HG03196 (cell line): Measurements from ENCODE around the gene RAB3GAP2.
"Not testable (repeated sequence)": the region's sequence is repeated elsewhere in the genome, so short reads cannot be mapped to it uniquely, and the experiment has no call there.

Experiments used
- ATAC-seq: cut with Tn5 transposase; IDR thresholded peaks from one replicate; pipeline ENCODE4 v1.9.1; 2021; ENCODE audit not compliant: unreplicated experiment

The RAB3GAP2 gene

DNA sequence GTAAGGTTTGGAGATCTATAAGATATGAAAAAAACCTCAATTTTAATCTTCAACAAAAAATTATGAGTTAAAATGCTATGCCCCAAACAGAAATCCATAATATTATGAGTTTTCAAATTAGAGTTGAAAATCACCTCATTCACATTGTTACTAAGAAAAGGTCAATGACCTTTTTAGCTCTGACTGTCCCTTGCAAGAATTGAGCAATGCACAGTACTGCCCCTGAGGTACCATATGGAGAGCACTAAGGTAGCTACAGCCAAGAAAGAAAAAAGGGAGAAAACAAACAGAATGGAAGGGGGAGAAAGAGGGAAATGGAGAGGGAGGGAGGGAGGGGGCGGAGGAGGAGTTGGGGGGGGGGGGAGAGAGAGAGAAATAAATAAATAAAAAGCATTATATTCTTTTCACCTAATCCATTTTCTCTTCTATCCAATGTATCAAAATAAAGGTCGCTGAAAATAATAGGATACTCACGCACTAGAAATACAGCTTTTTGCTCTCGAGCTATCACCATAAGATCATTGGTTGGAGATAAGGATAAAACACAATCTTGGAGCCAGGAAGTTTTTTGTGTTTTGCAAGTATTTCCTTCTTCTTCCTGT lies 58.8 kb downstream of the RAB3GAP2 start:
- ATAC-seq, result no peak

DNA sequence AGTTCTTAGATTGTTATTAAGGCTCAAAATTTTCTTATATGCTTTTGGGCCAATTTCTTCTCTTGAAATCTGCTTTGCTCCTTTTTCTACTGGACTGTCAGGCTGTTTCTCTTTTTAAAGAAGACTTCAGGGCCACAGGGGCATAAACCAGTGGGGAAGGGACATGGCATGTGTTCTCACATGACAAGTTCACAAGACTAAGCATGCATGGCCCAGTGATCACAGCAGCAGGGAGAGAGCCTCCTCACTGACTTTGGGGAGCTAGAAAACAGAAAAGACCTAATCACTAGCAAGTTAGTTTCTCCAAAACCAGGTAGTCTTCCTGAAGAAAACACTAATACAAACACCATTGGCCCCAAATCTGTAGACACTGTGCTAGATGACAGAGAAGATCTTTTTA lies 64.8 kb downstream of the RAB3GAP2 start:
- no peak for ATAC-seq

DNA sequence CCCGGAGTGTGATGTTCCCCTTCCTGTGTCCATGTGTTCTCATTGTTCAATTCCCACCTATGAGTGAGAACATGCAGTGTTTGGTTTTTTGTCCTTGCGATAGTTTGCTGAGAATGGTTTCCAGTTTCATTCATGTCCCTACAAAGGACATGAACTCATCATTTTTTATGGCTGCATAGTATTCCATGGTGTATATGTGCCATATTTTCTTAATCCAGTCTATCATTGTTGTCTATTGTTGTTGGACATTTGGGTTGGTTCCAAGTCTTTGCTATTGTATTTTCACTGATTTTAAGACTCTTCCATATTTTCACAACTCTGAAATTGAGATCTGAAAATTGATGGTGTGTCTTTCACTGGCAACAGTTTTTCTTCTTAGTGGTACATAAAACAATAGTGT lies 67.5 kb downstream of the RAB3GAP2 start:
- ATAC-seq, result not testable (repeated sequence)

DNA sequence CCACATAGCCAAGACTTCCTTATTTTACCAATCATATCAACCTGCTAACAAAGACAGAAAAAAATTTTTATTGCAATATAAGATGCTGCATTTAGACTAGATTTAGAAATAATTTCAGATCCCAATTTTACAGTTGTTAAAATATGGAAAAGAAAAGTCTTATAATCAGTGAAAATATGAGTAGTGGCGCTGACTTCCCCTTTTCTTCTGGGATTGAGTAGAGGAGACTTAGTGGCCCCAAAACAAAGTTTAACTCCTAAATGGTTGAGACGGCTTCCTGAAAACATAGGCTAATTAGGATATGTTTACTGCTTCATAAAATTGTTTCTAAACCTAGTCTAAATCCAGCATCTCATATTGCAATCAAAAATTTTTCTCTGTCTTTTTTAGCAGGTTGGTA lies 68.4 kb downstream of the RAB3GAP2 start:
- no peak for ATAC-seq

DNA sequence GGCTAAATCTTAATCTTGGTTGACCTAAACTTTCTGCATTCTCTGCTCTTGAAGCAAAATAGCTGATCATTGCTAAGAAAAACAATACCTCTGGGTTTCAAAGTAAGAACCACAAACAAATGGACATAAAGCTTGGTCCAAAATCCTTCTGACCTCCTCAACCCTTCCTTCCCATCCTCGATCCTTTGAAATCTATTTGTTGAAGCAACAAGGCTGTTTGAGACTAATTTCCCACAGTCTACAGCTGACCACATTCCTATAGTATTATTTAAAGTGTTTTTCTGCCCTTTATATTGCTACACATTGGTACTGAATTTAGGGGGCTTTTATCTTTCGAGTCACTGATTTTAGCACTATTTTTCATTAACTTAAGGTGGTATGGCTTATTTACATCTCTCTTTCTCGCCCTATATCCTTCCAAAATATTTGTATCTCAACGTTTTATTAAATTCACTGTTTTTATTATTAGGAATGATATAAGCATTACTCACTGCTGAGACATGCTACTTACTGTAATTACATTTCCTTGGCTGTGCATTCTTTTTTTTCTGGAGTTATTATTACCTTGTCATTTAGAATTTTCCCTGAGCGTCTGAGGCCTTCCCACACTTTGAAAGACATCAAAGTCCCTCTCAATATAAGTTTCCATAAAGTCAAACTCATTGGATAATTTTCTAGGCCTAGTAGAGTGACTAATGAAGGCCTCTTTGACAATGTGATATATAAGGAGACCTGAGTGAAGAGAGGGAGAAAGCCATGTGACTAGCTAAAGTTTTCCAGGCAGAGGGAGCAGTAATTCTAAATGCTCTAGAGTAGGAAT lies 73.9 kb downstream of the RAB3GAP2 start:
- no peak for ATAC-seq

DNA sequence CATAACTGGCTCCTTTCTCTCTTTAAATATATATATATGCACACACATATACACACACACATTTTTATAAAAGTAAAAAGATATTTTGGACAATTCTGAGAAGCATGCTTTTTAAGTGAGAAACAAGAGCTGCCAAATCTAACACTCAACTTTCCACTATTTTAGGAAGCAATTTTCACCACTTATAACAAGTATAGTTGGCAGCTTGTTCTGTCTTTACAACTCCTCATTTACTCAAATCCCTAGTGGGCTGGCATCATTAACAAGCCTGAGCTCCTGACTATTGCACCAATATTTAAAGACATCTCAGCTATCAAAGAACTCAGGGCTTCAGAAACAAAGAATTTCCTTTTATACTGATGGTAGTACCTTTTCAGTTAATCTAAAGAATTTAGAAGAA lies 76.6 kb downstream of the RAB3GAP2 start:
- no peak for ATAC-seq

DNA sequence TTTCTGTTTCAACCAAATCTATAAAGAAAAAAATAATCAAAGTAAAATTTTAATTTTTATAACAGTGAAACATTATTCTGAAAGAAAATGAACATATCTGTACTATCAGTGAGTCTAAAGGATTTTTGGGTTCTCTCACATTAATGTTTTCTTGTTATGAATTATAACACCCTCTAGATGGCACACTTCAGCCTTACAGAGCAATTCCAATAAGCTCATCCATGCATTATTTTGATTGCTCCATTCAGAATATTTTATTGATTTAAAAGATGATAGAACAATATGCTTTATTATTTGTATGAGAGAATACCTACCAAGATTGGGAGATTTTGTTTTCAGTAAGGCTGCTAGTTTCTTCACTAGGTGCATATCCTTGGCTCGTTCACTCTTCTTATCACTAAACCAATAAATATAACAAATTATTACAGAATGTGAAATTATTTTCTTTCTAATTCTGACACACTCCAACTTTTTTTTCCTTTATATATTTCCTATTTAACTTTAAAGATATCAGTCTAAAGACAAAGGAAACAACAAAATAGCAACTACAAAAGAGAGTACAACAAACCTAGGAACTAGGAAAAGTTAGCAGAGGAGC lies 82.4 kb downstream of the RAB3GAP2 start:
- ATAC-seq, result no peak

DNA sequence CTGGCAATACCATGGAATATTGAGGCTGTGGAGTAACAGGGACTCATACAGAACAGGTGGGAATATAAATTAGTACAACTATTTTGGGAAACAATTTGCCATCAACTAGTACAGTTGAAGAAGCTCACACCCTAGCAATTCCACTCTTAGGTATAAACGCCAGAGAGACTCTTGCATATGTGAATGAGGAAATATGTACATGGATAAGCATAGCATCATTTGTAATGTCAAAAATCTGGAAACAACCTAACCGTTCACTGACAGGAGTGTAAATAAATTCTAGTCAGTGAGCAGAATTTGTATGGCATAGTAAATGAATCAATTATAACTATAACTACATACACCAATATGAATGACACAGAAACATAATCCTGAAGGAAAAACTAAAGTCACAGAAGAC lies 83.7 kb downstream of the RAB3GAP2 start:
- no peak for ATAC-seq

DNA sequence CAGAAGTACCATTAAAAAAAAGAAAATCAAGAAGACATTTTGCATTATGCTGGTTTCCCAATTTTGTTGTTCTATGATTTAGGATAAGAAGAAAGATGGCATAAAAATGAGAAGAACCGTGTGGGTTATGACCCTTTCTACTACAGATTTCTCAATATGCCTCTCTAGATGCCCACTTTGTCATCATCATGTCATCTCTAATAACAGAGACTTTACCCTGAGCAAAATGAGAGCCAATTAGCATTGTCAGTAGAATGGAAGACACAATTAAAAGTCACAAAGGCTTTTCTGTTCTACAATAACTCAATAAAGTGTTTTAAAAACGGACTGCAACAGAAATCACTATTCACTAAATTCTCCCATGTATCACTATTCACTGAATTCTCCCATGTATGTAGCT lies 85.5 kb downstream of the RAB3GAP2 start:
- no peak for ATAC-seq

DNA sequence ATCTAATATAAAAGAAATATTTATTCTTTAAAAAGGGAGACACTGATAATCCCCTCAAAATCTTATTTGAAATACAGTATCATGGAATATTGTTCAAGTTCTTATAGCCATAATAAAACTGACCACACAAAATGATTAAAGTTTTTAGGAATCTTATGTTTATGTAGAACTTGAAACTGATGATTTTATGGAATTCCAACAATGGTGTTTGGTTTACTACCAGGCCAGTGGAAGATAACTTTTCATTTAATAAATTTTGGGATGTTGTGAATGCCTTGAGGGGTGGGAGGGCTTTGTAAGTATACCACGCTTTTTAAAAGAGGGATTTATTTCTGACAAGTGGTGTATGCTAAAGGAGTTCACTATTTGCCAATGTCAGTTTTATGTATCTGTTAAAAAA lies 87.7 kb downstream of the RAB3GAP2 start:
- no peak for ATAC-seq

DNA sequence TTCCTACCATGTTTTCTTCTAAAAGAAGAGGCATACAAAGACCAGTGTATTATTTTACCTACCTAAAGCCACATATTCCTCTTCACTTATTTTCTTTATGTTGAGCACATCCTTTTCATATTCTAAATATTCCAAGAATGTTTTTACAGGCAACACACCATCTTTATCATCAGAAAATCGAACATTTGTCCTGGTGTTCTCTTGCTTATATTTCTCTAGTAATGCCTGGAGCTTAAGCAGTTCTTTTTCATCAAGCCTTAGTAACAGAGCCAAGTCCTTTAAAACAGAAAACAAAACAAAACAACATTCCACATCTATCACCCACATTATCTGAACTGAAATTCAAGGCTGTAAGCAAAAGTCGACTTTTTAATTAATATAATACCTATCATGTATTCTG lies 89.6 kb downstream of the RAB3GAP2 start:
- ATAC-seq, result no peak

DNA sequence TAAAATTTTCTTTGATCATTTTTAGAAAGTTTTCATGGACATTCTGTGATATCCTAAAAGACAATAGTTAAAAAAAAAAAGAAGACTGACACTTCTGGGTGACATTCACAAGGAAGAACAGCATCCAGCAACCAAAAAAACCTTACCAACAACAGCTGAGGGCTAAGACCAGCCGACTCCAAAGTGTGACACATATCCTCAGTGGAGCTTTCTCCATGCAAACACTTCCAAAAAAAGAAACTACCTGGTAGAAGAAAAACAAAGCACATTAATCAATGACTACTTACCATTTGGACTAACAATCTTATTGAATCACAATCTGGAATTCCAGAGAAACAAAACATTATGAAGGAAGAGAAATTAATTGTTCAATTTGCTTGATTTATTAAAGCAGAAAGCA lies 90.1 kb downstream of the RAB3GAP2 start:
- ATAC-seq, result no peak

DNA sequence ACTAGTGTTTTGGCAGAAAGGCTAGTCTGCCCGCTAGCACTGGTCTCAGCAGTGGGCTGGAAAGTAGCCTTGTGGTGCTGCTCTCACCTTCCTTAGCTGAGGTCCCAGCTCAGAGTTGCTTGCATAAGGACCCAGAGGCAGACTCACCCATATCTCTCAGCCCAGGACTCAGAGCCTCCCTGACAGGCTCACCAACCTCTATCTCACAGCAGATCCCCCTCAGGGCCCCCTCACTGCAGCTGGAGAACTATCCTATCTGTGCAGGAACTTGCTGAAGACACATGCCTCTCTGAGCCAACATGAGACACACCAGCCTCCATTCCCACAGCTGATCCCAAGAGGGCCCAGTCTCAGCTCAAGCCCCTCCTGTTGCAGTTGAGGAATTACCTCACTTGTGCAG lies 95.7 kb downstream of the RAB3GAP2 start:
- no peak for ATAC-seq

DNA sequence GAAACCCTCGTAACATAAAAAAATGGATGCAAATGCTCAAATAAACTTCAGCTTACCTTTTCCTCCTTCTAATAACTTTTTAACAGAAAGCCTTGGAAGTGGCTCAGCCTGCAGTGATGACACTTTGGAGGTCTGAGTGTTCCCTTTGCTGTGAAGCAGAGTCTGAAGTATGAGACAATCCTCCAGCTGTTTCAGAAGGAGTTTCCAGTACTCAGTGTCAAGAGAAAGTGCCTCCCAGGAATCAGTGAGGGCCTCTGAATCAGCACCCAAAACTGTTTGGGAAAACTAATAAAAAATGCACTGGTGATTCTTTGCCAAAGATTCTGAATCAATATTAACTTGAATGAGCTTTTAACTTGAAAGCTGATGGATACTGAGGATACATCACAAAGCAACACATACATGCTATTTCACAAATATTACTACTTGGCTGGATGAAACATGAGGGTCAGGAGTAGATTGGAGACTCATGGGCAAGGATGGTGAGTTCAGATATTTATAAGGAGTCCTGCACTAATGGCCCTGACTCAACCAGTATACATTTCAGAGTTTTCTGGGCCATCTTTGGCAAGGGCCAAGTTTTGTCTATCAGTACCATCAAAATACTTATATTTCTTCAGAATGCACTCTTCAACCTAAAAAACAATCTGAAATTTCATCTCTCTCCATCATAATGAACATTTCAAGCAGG lies 101.3 kb downstream of the RAB3GAP2 start:
- no peak for ATAC-seq

DNA sequence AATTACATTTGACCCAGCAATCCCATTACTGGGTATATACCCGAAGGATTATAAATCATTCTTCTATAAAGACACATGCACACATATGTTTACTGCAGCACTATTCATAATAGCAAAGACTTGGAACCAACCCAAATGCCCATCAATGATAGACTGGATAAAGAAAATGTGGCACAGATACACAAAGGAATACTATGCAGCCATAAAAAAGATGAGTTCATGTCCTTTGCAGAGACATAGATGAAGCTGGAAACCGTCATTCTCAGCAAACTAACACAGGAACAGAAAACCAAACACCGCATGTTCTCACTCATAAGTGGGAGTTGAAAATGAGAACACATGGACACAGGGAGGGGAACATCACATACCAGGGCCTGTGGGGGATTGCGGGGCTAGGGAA lies 102.4 kb downstream of the RAB3GAP2 start:
- not testable (repeated sequence) for ATAC-seq

DNA sequence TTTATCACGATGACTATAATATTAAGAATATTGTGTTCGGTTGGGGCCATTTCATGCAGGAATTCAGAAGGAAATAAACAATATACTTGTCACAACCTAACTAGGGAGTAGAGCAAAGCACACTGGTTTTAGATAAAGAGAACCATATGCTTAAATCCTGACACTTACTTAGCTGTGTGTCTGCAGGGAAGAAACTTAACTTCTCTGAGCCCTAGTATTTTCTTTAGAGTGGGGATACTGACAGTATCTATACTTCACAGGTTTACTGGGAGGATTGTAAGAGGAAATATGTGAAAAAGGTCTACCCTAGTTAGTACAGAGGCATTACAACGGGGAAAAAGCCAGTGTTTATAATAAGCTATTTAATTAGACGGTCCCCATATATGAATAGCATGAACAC lies 105.4 kb downstream of the RAB3GAP2 start:
- ATAC-seq, result no peak

DNA sequence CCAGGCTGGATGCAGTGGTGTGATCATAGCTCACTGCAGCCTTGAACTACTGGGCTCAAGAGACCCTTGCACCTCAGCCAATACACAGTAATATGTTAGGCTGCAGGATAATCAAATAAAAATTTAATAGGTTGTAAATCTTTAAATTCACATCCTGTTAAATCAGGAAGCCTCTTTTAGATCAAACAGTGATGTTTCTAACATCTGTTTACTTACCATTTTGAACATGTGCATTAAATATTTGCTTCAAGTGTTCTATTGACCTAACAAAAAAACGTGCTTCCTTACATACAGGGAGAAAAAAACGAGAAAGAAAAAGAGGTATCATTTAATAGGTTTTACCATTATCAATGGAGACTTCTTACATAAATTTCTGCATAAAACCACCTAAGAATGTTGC lies 107.7 kb downstream of the RAB3GAP2 start:
- no peak for ATAC-seq

DNA sequence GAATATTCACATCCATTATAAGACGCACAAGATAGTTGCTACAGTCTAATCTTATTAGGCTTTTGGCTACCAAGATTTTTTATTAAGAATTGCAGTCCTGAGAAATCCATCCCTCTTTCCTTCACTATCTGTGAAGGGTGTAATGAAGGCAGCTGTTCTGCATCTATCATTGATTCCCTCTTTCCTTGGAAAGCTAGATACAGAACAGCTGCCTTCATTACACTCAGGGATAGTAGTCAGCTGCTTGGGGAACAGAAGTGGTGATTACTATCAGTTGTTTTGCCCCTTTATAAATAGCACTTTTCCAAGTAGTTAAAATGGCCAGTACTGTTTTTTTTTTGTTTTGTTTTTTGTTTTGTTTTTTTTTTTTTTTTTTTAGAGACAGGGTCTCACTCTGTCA lies 108.1 kb downstream of the RAB3GAP2 start:
- ATAC-seq, result no peak

DNA sequence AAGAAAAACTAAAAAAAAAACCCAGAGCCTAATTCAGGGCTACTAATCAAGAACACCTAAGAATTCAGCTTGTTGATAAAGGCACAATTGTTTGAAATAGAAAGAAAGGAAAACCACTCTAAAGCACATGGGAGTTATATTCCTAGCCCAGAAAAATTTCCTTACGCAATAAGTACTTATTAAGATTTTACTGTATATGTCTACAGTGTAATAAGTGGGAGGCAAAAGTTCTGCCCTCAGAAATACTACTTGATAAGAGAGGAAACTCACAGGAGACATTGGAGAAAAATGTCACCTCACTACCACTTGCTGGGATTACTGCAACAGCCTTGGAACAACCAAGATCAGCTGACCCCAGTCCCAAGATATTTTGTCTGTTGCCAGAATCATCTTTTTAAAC lies 112.2 kb downstream of the RAB3GAP2 start:
- ATAC-seq, result no peak

DNA sequence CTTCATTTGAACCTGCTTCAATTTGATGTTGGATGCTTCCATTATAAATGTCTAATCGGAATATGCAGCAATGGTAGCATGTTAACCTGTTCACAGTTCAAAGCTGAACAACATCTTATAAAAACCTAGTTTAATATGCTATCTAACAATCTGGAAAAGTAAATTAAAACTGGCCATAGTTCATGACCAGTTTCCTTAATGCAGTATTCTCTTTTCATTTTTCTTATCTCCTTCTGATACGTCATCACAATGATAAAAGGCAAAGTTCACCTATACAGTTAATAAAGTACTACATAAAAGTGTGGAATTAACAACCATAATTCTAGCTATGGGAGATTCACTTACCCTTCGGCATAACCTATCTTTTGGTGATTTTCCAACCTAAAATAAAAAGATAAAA lies 113.2 kb downstream of the RAB3GAP2 start:
- ATAC-seq, result no peak

DNA sequence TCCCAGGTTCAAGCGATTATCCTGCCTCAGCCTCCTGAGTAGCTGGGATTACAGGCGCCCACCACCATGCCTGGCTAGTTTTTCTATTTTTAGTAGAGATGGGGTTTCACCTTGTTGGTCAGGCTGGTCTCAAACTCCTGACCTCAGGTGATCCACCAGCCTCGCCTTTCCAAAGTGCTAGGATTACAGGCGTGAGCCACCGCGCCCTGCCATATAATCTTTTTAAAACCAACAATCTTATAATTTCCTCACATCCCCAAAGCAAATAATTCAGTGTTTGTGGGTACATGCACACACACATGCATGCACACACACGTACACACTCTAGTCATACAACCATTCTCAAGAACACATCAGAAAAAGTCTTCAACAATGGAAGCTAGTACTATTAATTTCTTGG lies 113.7 kb downstream of the RAB3GAP2 start:
- ATAC-seq, result not testable (repeated sequence)

DNA sequence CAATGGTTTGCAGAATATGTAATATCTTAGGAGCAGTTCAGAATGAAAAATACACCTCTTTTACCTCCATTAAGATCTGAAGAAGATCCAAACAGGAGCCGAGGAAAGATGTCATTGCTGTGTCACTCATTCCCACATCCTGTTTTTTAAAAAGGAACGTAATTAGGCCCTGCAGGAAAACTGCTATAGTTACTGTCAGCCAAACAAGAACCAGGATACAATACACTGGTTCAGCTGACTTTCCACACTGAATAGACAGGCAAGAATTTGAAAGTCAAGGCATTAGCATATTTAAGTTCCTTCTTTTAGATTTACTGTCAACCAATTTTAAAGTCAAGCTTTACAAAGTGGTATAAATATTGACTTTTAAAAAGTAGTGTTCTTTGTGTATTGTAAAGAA lies 114.5 kb downstream of the RAB3GAP2 start:
- no peak for ATAC-seq
